ENCODE data around the gene DDX51. TPM values are rescaled to one million over a fixed set of nuclear protein-coding genes. Genes with fewer than 3 reads are reported as not detected.

The DDX51 gene
- total RNA-seq, 2 donors from 2014 or later: 16.1 to 27.4 TPM

- intact Hi-C loops (cut with DNase I): loop anchor here (10.0 kb wide), 1 partner anchor 457 kb away; the partner anchor contains the start of genes LRCOL1 and P2RX2
- Histone ChIP-seq H3K27ac (no peak overlapping the region), H3K4me1 (peaks cover 8% of the 10 kb centered on the region), H3K4me3 (no peak overlapping the region), H3K27me3 (no peaks in the 10 kb centered on the region), H3K36me3 (replicated peaks in 1 of 2; ENCODE audit: insufficient read depth in 1 of 2, low read depth in 2 of 2) (peaks cover 0 to 3% of the 10 kb centered on the region in 2 donors), H3K9me3 (no peaks in the 10 kb centered on the region)
- WGBS, 2 donors: 89 to 91% methylated on average over 5 of the region's 5 CpGs
- TF ChIP-seq, protein P1, sequence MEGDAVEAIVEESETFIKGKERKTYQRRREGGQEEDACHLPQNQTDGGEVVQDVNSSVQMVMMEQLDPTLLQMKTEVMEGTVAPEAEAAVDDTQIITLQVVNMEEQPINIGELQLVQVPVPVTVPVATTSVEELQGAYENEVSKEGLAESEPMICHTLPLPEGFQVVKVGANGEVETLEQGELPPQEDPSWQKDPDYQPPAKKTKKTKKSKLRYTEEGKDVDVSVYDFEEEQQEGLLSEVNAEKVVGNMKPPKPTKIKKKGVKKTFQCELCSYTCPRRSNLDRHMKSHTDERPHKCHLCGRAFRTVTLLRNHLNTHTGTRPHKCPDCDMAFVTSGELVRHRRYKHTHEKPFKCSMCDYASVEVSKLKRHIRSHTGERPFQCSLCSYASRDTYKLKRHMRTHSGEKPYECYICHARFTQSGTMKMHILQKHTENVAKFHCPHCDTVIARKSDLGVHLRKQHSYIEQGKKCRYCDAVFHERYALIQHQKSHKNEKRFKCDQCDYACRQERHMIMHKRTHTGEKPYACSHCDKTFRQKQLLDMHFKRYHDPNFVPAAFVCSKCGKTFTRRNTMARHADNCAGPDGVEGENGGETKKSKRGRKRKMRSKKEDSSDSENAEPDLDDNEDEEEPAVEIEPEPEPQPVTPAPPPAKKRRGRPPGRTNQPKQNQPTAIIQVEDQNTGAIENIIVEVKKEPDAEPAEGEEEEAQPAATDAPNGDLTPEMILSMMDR (IDR thresholded peaks at IDR 0.05): no peak
- no peak for TF ChIP-seq POLR2A (IDR thresholded peaks at IDR 0.05)
- DNase-seq (no peak), ATAC-seq (no peak)
Observed at GRCh38 chr12:132157733-132158409, 13.8 kb upstream of the DDX51 start.

DNA sequence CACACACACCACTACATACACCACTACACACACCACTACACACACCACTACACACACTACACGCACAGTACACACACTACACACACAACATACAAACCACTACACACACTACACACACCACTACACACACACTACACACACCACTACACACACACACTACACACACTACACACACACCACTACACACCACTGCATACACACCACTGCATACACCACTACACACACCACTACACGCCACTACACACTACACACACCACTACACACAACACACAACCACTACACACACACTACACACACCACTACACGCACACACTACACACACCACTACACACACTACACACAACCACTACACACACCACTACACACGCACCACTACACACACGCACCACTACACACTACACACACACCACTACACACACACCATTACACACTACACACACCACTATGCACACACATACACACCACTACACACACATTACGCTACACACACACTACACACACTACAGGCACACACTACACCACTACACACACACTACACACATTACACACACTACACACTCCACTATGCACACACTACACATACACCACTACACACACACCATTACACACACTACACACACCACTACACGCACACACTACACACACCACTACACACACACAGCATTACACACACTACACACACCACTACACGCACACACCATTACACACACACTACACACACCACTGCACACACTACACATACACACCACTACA lies 12.6 kb upstream of the DDX51 start:
- no peak for DNase-seq
- ATAC-seq: no peak
- TF ChIP-seq, protein P1 (IDR thresholded peaks at IDR 0.05): no peak
- TF ChIP-seq POLR2A (IDR thresholded peaks at IDR 0.05): no peak
- H3K4me1 ChIP-seq: peaks cover 8% of the 10 kb centered on the region
- H3K4me3 ChIP-seq: no peak overlapping the region
- WGBS, 2 donors: 70 to 78% methylated on average over 8 of the region's 8 CpGs
- H3K27me3 ChIP-seq: no peaks in the 10 kb centered on the region
- H3K27ac ChIP-seq: no peak overlapping the region
- H3K9me3 ChIP-seq: no peaks in the 10 kb centered on the region
- H3K36me3 ChIP-seq (replicated peaks in 1 of 2; ENCODE audit: insufficient read depth in 1 of 2, low read depth in 2 of 2): peaks cover 0 to 3% of the 10 kb centered on the region in 2 donors
- intact Hi-C loops (cut with DNase I): loop anchor here (10.0 kb wide), 1 partner anchor 458 kb away; the partner anchor contains the start of genes LRCOL1 and P2RX2

- intact Hi-C loops (cut with DNase I): loop anchor here (10.0 kb wide), 1 partner anchor 459 kb away; the partner anchor contains the start of genes LRCOL1 and P2RX2
- WGBS, 2 donors: 82 to 93% methylated on average over 10 of the region's 10 CpGs
- peaks cover 8% of the 10 kb centered on the region for H3K4me1 ChIP-seq
Observed at GRCh38 chr12:132155771-132156572, 11.9 kb upstream of the DDX51 start.

More at GRCh38 chr12:132155771-132156572, 11.9 kb upstream of the DDX51 start:
- no peak overlapping the region for H3K27ac ChIP-seq
- peaks cover 0 to 3% of the 10 kb centered on the region in 2 donors for H3K36me3 ChIP-seq (replicated peaks in 1 of 2; ENCODE audit: insufficient read depth in 1 of 2, low read depth in 2 of 2)
- no peaks in the 10 kb centered on the region for H3K9me3 ChIP-seq
- ATAC-seq: no peak
- no peak overlapping the region for H3K4me3 ChIP-seq
- DNase-seq: no peak
- TF ChIP-seq, protein P1 (IDR thresholded peaks at IDR 0.05): no peak
- TF ChIP-seq POLR2A (IDR thresholded peaks at IDR 0.05): no peak
- no peaks in the 10 kb centered on the region for H3K27me3 ChIP-seq
